NB4 (cell line): ENCODE results near the gene RFX8.

Experiments
- DNase-seq: peaks from one replicate; pipeline ENCODE4 v3.0.0; 2010; ENCODE audit warnings: low read depth
- H3K4me3 ChIP-seq: one replicate; pipeline ENCODE4 v1.5.1; 2011; ENCODE audit warnings: mild to moderate bottlenecking, low read depth, low read length, moderate library complexity
- CTCF ChIP-seq: IDR thresholded peaks from one replicate; pipeline ENCODE4 v1.5.1; 2012; ENCODE audit warnings: low read depth, low read length
- MAX ChIP-seq: IDR thresholded peaks from 2 replicates; pipeline ENCODE4 v1.6.1; 2011; ENCODE audit warnings: low read depth, low read length
- MYC ChIP-seq: IDR thresholded peaks from 2 replicates; pipeline ENCODE4 v1.6.1; 2011; ENCODE audit warnings: low read depth, low read length
- POLR2A ChIP-seq: IDR thresholded peaks from 2 replicates; pipeline ENCODE4 v1.6.1; 2011; ENCODE audit warnings: mild to moderate bottlenecking; ENCODE audit not compliant: insufficient read length; ENCODE audit errors: extremely low read depth

Gene RFX8

DNA sequence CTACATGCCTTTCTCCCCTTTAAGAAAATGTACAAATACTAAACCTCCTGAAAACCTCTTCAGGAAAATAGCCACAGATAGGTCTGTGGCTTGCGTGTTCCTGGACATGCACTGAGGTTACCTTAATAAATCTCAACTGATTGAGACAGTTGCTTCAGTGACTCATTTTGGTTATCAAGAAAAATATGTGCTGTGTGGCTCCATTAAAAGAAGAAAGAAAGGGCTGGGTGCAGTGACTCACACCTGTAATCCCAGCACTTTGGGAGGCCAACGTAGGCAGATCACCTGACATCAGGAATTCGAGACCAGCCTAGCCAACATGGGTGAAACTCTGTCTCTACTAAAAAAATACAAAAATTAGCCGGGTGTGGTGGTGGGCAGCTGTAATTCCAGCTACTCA, 114.7 kb downstream of the RFX8 start:
- H3K4me3 ChIP-seq = no peak overlapping the region
- DNase-seq = no peak

GRCh38 chr2:101359410-101359954, 115.4 kb downstream of the RFX8 start:
- TF ChIP-seq MAX (no peak), MYC (no peak)
- no peak for DNase-seq
- no peak overlapping the region for H3K4me3 ChIP-seq

More for the DNA sequence above, 114.7 kb downstream of the RFX8 start:
- TF ChIP-seq MYC (no peak), POLR2A (no peak), MAX (no peak), CTCF (no peak)

DNA sequence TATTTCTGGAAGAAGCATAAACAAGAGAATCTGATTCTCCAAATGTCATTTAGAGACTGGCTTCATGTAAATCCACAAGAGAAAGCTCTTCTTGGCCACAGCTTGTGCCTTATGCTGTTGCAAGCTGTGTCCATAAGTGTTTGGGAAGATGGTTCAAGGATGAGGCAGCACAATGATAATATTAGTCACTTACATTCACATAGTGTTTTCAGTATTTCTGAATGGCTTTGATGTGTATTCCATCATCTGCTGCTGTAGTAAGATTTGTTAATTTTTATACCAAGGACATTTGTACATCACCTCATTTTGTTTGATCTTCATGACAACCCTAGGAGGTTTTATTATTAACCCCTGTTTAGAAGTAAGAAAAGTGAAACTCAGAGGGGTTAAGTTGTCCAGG, 117.5 kb downstream of the RFX8 start:
- TF ChIP-seq MAX (no peak), POLR2A (no peak), MYC (no peak), CTCF (no peak)

GRCh38 chr2:101356521-101356920, 118.4 kb downstream of the RFX8 start:
- DNase-seq = no peak
- TF ChIP-seq MYC (no peak), POLR2A (no peak), CTCF (no peak), MAX (no peak)
- H3K4me3 ChIP-seq = no peak overlapping the region

More for the DNA sequence above, 117.5 kb downstream of the RFX8 start:
- H3K4me3 ChIP-seq = no peak overlapping the region
- no peak for DNase-seq

DNA sequence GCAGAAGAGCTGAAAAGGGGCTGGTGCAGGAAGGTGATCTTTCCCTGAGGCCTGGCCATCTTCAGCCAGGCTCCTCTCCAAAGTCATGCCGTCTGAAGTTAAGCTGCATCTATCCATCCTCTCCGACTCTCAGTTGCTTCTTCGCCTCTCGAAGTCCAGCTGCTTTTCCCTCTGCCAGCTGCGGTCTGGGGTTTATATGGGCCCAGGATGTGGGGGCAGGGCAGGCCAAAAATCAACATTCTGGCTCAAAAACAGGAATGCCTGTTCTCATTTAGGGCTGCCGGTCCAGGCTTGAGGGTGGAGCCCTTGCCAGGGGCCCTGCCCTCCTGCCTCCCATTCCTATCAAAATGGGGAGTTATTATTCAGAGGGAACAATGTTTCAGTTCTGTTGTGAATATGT, 118.9 kb downstream of the RFX8 start:
- DNase-seq = no peak
- H3K4me3 ChIP-seq = no peak overlapping the region
- TF ChIP-seq MYC = no peak
- no peak for TF ChIP-seq POLR2A
- no peak for TF ChIP-seq MAX
- TF ChIP-seq CTCF = no peak

- no peak overlapping the region for H3K4me3 ChIP-seq
- DNase-seq = no peak
- TF ChIP-seq POLR2A (no peak), MYC (no peak), MAX (no peak), CTCF (no peak)
These were observed 119.4 kb downstream of the RFX8 start for GRCh38 chr2:101355401-101356054.
